Measurements from ENCODE around the gene TMCC1.

DNA sequence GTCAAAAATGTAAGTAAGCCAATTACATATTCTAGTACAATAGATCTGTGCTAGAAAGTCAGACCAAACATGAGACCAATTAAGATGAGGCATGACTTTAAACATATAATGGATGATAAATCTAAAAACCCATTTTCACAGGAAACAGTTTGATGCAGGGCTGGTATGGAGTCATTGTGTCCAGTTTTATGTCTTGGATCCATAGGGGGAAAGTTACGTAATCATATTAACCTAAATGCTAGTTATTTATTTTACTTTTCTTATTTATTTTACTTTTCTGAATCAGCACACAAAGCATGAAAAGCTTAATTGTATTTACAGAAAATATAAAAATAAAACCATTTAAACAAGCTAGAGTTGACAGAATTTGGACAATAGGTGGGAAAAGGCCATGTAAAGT, 26.3 kb upstream of the TMCC1 start:
- TF ChIP-seq, protein P1, sequence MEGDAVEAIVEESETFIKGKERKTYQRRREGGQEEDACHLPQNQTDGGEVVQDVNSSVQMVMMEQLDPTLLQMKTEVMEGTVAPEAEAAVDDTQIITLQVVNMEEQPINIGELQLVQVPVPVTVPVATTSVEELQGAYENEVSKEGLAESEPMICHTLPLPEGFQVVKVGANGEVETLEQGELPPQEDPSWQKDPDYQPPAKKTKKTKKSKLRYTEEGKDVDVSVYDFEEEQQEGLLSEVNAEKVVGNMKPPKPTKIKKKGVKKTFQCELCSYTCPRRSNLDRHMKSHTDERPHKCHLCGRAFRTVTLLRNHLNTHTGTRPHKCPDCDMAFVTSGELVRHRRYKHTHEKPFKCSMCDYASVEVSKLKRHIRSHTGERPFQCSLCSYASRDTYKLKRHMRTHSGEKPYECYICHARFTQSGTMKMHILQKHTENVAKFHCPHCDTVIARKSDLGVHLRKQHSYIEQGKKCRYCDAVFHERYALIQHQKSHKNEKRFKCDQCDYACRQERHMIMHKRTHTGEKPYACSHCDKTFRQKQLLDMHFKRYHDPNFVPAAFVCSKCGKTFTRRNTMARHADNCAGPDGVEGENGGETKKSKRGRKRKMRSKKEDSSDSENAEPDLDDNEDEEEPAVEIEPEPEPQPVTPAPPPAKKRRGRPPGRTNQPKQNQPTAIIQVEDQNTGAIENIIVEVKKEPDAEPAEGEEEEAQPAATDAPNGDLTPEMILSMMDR (IDR thresholded peaks at IDR 0.05), result no peak
- TF ChIP-seq ZFX (IDR thresholded peaks at IDR 0.05; ENCODE audit: borderline replicate concordance), result no peak

All from 22Rv1 (cell line).